Measurements from ENCODE around the gene PDRG1.

- TF ChIP-seq MAX (IDR thresholded peaks at IDR 0.05): no peak
- TF ChIP-seq CEBPB (IDR thresholded peaks at IDR 0.05): no peak
- TF ChIP-seq RAD21 (IDR thresholded peaks at IDR 0.05; ENCODE audit: low read depth): no peak
- no peak for TF ChIP-seq EP300 (IDR thresholded peaks at IDR 0.05; ENCODE audit: borderline replicate concordance)
- TF ChIP-seq EGR1 (IDR thresholded peaks at IDR 0.05): no peak
Observed at GRCh38 chr20:31913431-31914157, 38.3 kb downstream of the PDRG1 start.
